HAP-1 (cell line): ENCODE measurements around the gene CCDC167.
A peak's percentile ranks its signal among the peaks of the same experiment; 100 is the strongest.

Experiments used
- DNase-seq, 2 experiments: peaks; one replicate each; pipeline ENCODE4 v3.0.0-alpha.2; 2016 to 2020; ENCODE audit warnings: low spot score in 2 of 2
- H3K27me3 ChIP-seq: fragments of 250-450 bp; sonication (Bioruptor Pico); 2 replicates; pipeline ENCODE4 v1.5.1; 2020; ENCODE audit warnings: low read depth, mild to moderate bottlenecking, moderate library complexity
- H3K36me3 ChIP-seq: fragments of 250-450 bp; sonication (Bioruptor Pico); replicated peaks from 2 replicates; pipeline ENCODE4 v1.5.1; 2020; ENCODE audit warnings: mild to moderate bottlenecking
- H3K4me1 ChIP-seq: fragments of 250-450 bp; sonication (Bioruptor Pico); 2 replicates; pipeline ENCODE4 v1.5.1; 2020; ENCODE audit warnings: mild to moderate bottlenecking
- H3K4me3 ChIP-seq: fragments of 250-450 bp; sonication (Bioruptor Pico); 2 replicates; pipeline ENCODE4 v1.5.1; 2020; ENCODE audit warnings: mild to moderate bottlenecking, moderate library complexity
- H3K9me3 ChIP-seq: fragments of 250-450 bp; sonication (Bioruptor Pico); 2 replicates; pipeline ENCODE4 v1.5.1; 2020; ENCODE audit warnings: mild to moderate bottlenecking, moderate library complexity
- in situ Hi-C: fragments of 300-500 bp; cut with MboI; formaldehyde crosslinking; loops from 3 replicates; pipeline ENCODE4 v1.14.3; 2020; ENCODE audit warnings: low sequenced_read_pairs, inconsistent platforms, mixed read lengths

The CCDC167 gene

GRCh38 chr6:37442416-37443215, 57.1 kb downstream of the CCDC167 start:
- in situ Hi-C loops, result no loop called here
- Histone ChIP-seq H3K27me3 (no peaks in the 10 kb centered on the region), H3K4me1 (no peaks in the 10 kb centered on the region), H3K4me3 (no peak overlapping the region), H3K9me3 (no peaks in the 10 kb centered on the region), H3K36me3 (peaks cover 52% of the 10 kb centered on the region)
- no peak for DNase-seq

GRCh38 chr6:37441651-37442050, 58.0 kb downstream of the CCDC167 start:
- H3K4me3 ChIP-seq, result no peak overlapping the region
- peaks cover 47% of the 10 kb centered on the region for H3K36me3 ChIP-seq
- H3K4me1 ChIP-seq, result no peaks in the 10 kb centered on the region
- DNase-seq, result no peak
- in situ Hi-C loops, result no loop called here
- no peaks in the 10 kb centered on the region for H3K9me3 ChIP-seq
- no peaks in the 10 kb centered on the region for H3K27me3 ChIP-seq

- H3K4me1 ChIP-seq, result peaks cover 3% of the 10 kb centered on the region; the same call in 1 of the 2 replicates
- no peak for DNase-seq
- H3K4me3 ChIP-seq, result no peak overlapping the region
- H3K9me3 ChIP-seq, result no peaks in the 10 kb centered on the region
- H3K36me3 ChIP-seq, result peaks cover 30% of the 10 kb centered on the region
- in situ Hi-C loops, result no loop called here
- H3K27me3 ChIP-seq, result no peaks in the 10 kb centered on the region
These were observed 60.8 kb downstream of the CCDC167 start for GRCh38 chr6:37438930-37439329.

- in situ Hi-C loops, result no loop called here
These were observed 63.9 kb downstream of the CCDC167 start for GRCh38 chr6:37435816-37436215.

GRCh38 chr6:37435373-37435772, 64.3 kb downstream of the CCDC167 start:
- no peak overlapping the region for H3K4me3 ChIP-seq
- in situ Hi-C loops, result no loop called here
- peaks cover 19% of the 10 kb centered on the region for H3K36me3 ChIP-seq
- no peaks in the 10 kb centered on the region for H3K27me3 ChIP-seq
- peaks cover 9% of the 10 kb centered on the region for H3K4me1 ChIP-seq
- no peaks in the 10 kb centered on the region for H3K9me3 ChIP-seq
- DNase-seq, result no peak

More at GRCh38 chr6:37435816-37436215, 63.9 kb downstream of the CCDC167 start:
- Histone ChIP-seq H3K36me3 (peaks cover 19% of the 10 kb centered on the region), H3K4me1 (peaks cover 9% of the 10 kb centered on the region), H3K27me3 (no peaks in the 10 kb centered on the region), H3K4me3 (no peak overlapping the region), H3K9me3 (no peaks in the 10 kb centered on the region)
- no peak for DNase-seq

GRCh38 chr6:37433657-37434271, 65.9 kb downstream of the CCDC167 start:
- peaks cover 14% of the 10 kb centered on the region for H3K36me3 ChIP-seq
- no peaks in the 10 kb centered on the region for H3K27me3 ChIP-seq
- in situ Hi-C loops, result no loop called here
- H3K4me1 ChIP-seq, result peaks cover 9% of the 10 kb centered on the region
- no peaks in the 10 kb centered on the region for H3K9me3 ChIP-seq
- peak overlapping the region; percentile 70 for H3K4me3 ChIP-seq
- peak in 1 of 2 experiments; percentile 15 for DNase-seq
